ENCODE measurements around the gene YY1.

- TF ChIP-seq CTCF (IDR thresholded peaks at IDR 0.05) (no peak), POLR2AphosphoS5 (IDR thresholded peaks at IDR 0.05) (no peak), POLR2A (IDR thresholded peaks at IDR 0.05) (no peak), EP300 (IDR thresholded peaks at IDR 0.05) (no peak)
These were observed 57.2 kb downstream of the YY1 start for GRCh38 chr14:100296106-100296651.
